Measurements from ENCODE around the gene INHBC. TPM values are rescaled to one million over a fixed set of nuclear protein-coding genes. Genes with fewer than 3 reads are reported as not detected.

Gene INHBC
- total and polyA plus RNA-seq, 2 donors: 0.05 TPM; not detected in 1

- Histone ChIP-seq H3K36me3 (ENCODE audit: insufficient read depth) (peaks cover 1% of the 10 kb centered on the region), H3K27ac (ENCODE audit: low read depth) (no peak overlapping the region), H3K4me1 (ENCODE audit: insufficient read depth) (no peaks in the 10 kb centered on the region), H3K4me3 (ENCODE audit: low read depth, low read length) (no peak overlapping the region)
- 81% methylated on average over 9 of the region's 9 CpGs for WGBS
- no peak for DNase-seq (ENCODE audit: extremely low spot score)
Measured at GRCh38 chr12:57498132-57498502, 63.5 kb downstream of the INHBC start.

DNA sequence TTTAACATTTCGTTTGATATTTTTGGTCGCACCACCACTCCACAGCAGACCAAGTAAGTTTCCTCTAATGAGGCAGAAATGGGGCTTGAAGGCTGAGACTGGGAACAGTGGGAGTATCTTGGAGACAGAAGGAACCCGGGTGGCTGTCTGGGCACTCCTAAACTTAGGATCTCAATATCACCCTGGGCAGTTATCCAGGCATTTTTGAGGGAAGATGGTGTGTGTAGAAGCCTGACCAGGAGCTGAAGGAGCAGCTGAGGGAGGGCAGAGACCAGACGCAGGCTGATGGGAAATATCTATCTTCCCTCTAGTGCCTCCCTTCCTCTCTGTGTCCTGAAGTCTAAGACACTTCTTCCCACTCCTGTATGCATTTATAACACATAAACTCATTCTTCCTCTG lies 64.0 kb downstream of the INHBC start:
- Histone ChIP-seq H3K4me3 (ENCODE audit: low read depth, low read length) (no peak overlapping the region), H3K4me1 (ENCODE audit: insufficient read depth) (no peaks in the 10 kb centered on the region), H3K36me3 (ENCODE audit: insufficient read depth) (peaks cover 1% of the 10 kb centered on the region), H3K27ac (ENCODE audit: low read depth) (no peak overlapping the region)
- 92% methylated on average over 4 of the region's 4 CpGs for WGBS
- no peak for DNase-seq (ENCODE audit: extremely low spot score)

- Histone ChIP-seq H3K27ac (ENCODE audit: low read depth) (no peak overlapping the region), H3K4me3 (ENCODE audit: low read depth, low read length) (no peak overlapping the region), H3K4me1 (ENCODE audit: insufficient read depth) (no peaks in the 10 kb centered on the region), H3K36me3 (ENCODE audit: insufficient read depth) (peaks cover 1% of the 10 kb centered on the region)
- DNase-seq (ENCODE audit: extremely low spot score): no peak
- 96% methylated on average over 11 of the region's 11 CpGs for WGBS
Measured at GRCh38 chr12:57500213-57500612, 65.6 kb downstream of the INHBC start.

Small RNA genes within 50 kb of the gene (small RNA-seq; reads per million reads assigned to genes)
- gene RNU6-879P: not detected

Other genes starting within 250 kb of the INHBC start
- gene NXPH4, start 218.0 kb upstream of the INHBC start, total RNA-seq: 0.79 TPM
- 0.28 TPM for gene NXPH4, start 218.0 kb upstream of the INHBC start, polyA plus RNA-seq
- 62.8 TPM for gene SHMT2, start 205.1 kb upstream of the INHBC start, total RNA-seq
- 69.8 TPM for gene SHMT2, start 205.1 kb upstream of the INHBC start, polyA plus RNA-seq
- gene STAC3, start 183.6 kb upstream of the INHBC start, total RNA-seq: 13.5 TPM
- 1.1 TPM for gene STAC3, start 183.6 kb upstream of the INHBC start, polyA plus RNA-seq
- 37.0 TPM for gene R3HDM2, start 3.7 kb upstream of the INHBC start, total RNA-seq
- 28.0 TPM for gene R3HDM2, start 3.7 kb upstream of the INHBC start, polyA plus RNA-seq
- gene INHBE, start 20.5 kb downstream of the INHBC start, total RNA-seq: not detected
- 0.09 TPM for gene INHBE, start 20.5 kb downstream of the INHBC start, polyA plus RNA-seq
- 11.5 TPM for gene GLI1, start 25.0 kb downstream of the INHBC start, total RNA-seq
- 11.5 TPM for gene GLI1, start 25.0 kb downstream of the INHBC start, polyA plus RNA-seq
- gene ARHGAP9, start 45.1 kb downstream of the INHBC start, total RNA-seq: 2.9 TPM
- 5.2 TPM for gene ARHGAP9, start 45.1 kb downstream of the INHBC start, polyA plus RNA-seq
- gene MARS1, start 53.3 kb downstream of the INHBC start, total RNA-seq: 55.1 TPM
- gene MARS1, start 53.3 kb downstream of the INHBC start, polyA plus RNA-seq: 59.9 TPM
- 15.4 TPM for gene DDIT3, start 85.7 kb downstream of the INHBC start, total RNA-seq
- 58.0 TPM for gene DDIT3, start 85.7 kb downstream of the INHBC start, polyA plus RNA-seq
- gene MBD6, start 88.0 kb downstream of the INHBC start, total RNA-seq: 9.6 TPM
- gene MBD6, start 88.0 kb downstream of the INHBC start, polyA plus RNA-seq: 31.1 TPM
- gene DCTN2, start 112.4 kb downstream of the INHBC start, total RNA-seq: 70.8 TPM
- 195 TPM for gene DCTN2, start 112.4 kb downstream of the INHBC start, polyA plus RNA-seq
- 1.5 TPM for gene KIF5A, start 115.3 kb downstream of the INHBC start, total RNA-seq
- gene KIF5A, start 115.3 kb downstream of the INHBC start, polyA plus RNA-seq: 1.3 TPM
- gene PIP4K2C, start 156.4 kb downstream of the INHBC start, total RNA-seq: 9.5 TPM
- gene PIP4K2C, start 156.4 kb downstream of the INHBC start, polyA plus RNA-seq: 26.8 TPM
- gene DTX3, start 170.0 kb downstream of the INHBC start, total RNA-seq: 29.8 TPM
- 64.3 TPM for gene DTX3, start 170.0 kb downstream of the INHBC start, polyA plus RNA-seq
- gene ARHGEF25, start 176.7 kb downstream of the INHBC start, total RNA-seq: 64.1 TPM
- 158 TPM for gene ARHGEF25, start 176.7 kb downstream of the INHBC start, polyA plus RNA-seq
- gene B4GALNT1, start 198.4 kb downstream of the INHBC start, total RNA-seq: 3.6 TPM
- gene B4GALNT1, start 198.4 kb downstream of the INHBC start, polyA plus RNA-seq: 2.7 TPM